IPS-18a (cell line): Measurements from ENCODE around the gene MAMDC2.
"Not testable (repeated sequence)": the region's sequence is repeated elsewhere in the genome, so short reads cannot be mapped to it uniquely, and the experiment has no call there.

Source experiments
- H3K27ac ChIP-seq: one replicate; pipeline ENCODE4 v1.5.1; 2013; ENCODE audit warnings: low read length
- H3K27me3 ChIP-seq: one replicate; pipeline ENCODE4 v1.6.1; 2013; ENCODE audit warnings: mild to moderate bottlenecking, low read length; ENCODE audit not compliant: control insufficient read depth, insufficient read depth
- H3K36me3 ChIP-seq: one replicate; pipeline ENCODE4 v1.6.1; 2013; ENCODE audit warnings: low read depth, low read length; ENCODE audit not compliant: control insufficient read depth
- H3K4me1 ChIP-seq: one replicate; pipeline ENCODE4 v1.6.1; 2013; ENCODE audit warnings: low read depth, low read length; ENCODE audit not compliant: control insufficient read depth
- H3K4me3 ChIP-seq: one replicate; pipeline ENCODE4 v1.5.1; 2013; ENCODE audit warnings: low read length
- H3K9ac ChIP-seq: one replicate; pipeline ENCODE4 v1.6.1; 2013; ENCODE audit warnings: mild to moderate bottlenecking, low read length, moderate library complexity
- H3K9me3 ChIP-seq: one replicate; pipeline ENCODE4 v1.6.1; 2013; ENCODE audit warnings: low read depth, low read length; ENCODE audit not compliant: control insufficient read depth

The MAMDC2 gene

GRCh38 chr9:70012569-70012968 lies 31.1 kb upstream of the MAMDC2 start:
- Histone ChIP-seq H3K36me3 (no peaks in the 10 kb centered on the region), H3K9ac (no peak overlapping the region), H3K4me1 (no peaks in the 10 kb centered on the region), H3K27me3 (no peaks in the 10 kb centered on the region), H3K9me3 (no peaks in the 10 kb centered on the region), H3K27ac (no peak overlapping the region), H3K4me3 (no peak overlapping the region)

GRCh38 chr9:70013598-70014196 lies 30.0 kb upstream of the MAMDC2 start:
- no peaks in the 10 kb centered on the region for H3K9me3 ChIP-seq
- H3K36me3 ChIP-seq, result no peaks in the 10 kb centered on the region
- H3K27me3 ChIP-seq, result no peaks in the 10 kb centered on the region
- no peak overlapping the region for H3K4me3 ChIP-seq
- no peaks in the 10 kb centered on the region for H3K4me1 ChIP-seq
- no peak overlapping the region for H3K9ac ChIP-seq
- no peak overlapping the region for H3K27ac ChIP-seq

- Histone ChIP-seq H3K36me3 (no peaks in the 10 kb centered on the region), H3K4me1 (peaks cover 2% of the 10 kb centered on the region), H3K27ac (no peak overlapping the region)
Observed at GRCh38 chr9:70015099-70015498, 28.5 kb upstream of the MAMDC2 start.

GRCh38 chr9:70020217-70020616 lies 23.4 kb upstream of the MAMDC2 start:
- no peak overlapping the region for H3K9ac ChIP-seq
- no peaks in the 10 kb centered on the region for H3K36me3 ChIP-seq
- no peak overlapping the region for H3K4me3 ChIP-seq
- H3K27ac ChIP-seq, result no peak overlapping the region
- H3K27me3 ChIP-seq, result no peaks in the 10 kb centered on the region
- peaks cover 3% of the 10 kb centered on the region for H3K4me1 ChIP-seq
- H3K9me3 ChIP-seq, result no peaks in the 10 kb centered on the region

More at GRCh38 chr9:70015099-70015498, 28.5 kb upstream of the MAMDC2 start:
- no peaks in the 10 kb centered on the region for H3K9me3 ChIP-seq
- H3K27me3 ChIP-seq, result no peaks in the 10 kb centered on the region
- no peak overlapping the region for H3K9ac ChIP-seq
- H3K4me3 ChIP-seq, result no peak overlapping the region

- H3K27ac ChIP-seq, result no peak overlapping the region
- H3K4me1 ChIP-seq, result peaks cover 3% of the 10 kb centered on the region
- H3K4me3 ChIP-seq, result no peak overlapping the region
- H3K36me3 ChIP-seq, result no peaks in the 10 kb centered on the region
- H3K9ac ChIP-seq, result no peak overlapping the region
- H3K9me3 ChIP-seq, result no peaks in the 10 kb centered on the region
- no peaks in the 10 kb centered on the region for H3K27me3 ChIP-seq
Observed at GRCh38 chr9:70020991-70021571, 22.6 kb upstream of the MAMDC2 start.

GRCh38 chr9:70028287-70028686 lies 15.4 kb upstream of the MAMDC2 start:
- Histone ChIP-seq H3K9ac (no peak overlapping the region), H3K27me3 (no peaks in the 10 kb centered on the region), H3K4me3 (no peak overlapping the region), H3K36me3 (no peaks in the 10 kb centered on the region), H3K4me1 (no peaks in the 10 kb centered on the region), H3K9me3 (no peaks in the 10 kb centered on the region), H3K27ac (no peak overlapping the region)

- Histone ChIP-seq H3K36me3 (no peaks in the 10 kb centered on the region), H3K27ac (no peak overlapping the region)
Observed at GRCh38 chr9:70030156-70030555, 13.5 kb upstream of the MAMDC2 start.

GRCh38 chr9:70031141-70031545 lies 12.5 kb upstream of the MAMDC2 start:
- Histone ChIP-seq H3K9me3 (no peaks in the 10 kb centered on the region), H3K36me3 (no peaks in the 10 kb centered on the region), H3K27ac (no peak overlapping the region), H3K4me1 (no peaks in the 10 kb centered on the region), H3K27me3 (no peaks in the 10 kb centered on the region), H3K4me3 (no peak overlapping the region), H3K9ac (no peak overlapping the region)

More at GRCh38 chr9:70030156-70030555, 13.5 kb upstream of the MAMDC2 start:
- H3K9ac ChIP-seq, result no peak overlapping the region
- H3K27me3 ChIP-seq, result no peaks in the 10 kb centered on the region
- no peaks in the 10 kb centered on the region for H3K9me3 ChIP-seq
- no peak overlapping the region for H3K4me3 ChIP-seq
- H3K4me1 ChIP-seq, result no peaks in the 10 kb centered on the region

- Histone ChIP-seq H3K9me3 (peaks cover 4% of the 10 kb centered on the region), H3K27me3 (no peaks in the 10 kb centered on the region), H3K27ac (no peak overlapping the region), H3K4me1 (no peaks in the 10 kb centered on the region), H3K36me3 (no peaks in the 10 kb centered on the region), H3K9ac (no peak overlapping the region), H3K4me3 (no peak overlapping the region)
Observed at GRCh38 chr9:70034271-70034711, 9.4 kb upstream of the MAMDC2 start.

GRCh38 chr9:70035691-70036090 lies 8.0 kb upstream of the MAMDC2 start:
- H3K36me3 ChIP-seq, result no peaks in the 10 kb centered on the region
- H3K27ac ChIP-seq, result no peak overlapping the region
- no peak overlapping the region for H3K4me3 ChIP-seq
- H3K27me3 ChIP-seq, result no peaks in the 10 kb centered on the region
- H3K9ac ChIP-seq, result no peak overlapping the region
- H3K4me1 ChIP-seq, result no peaks in the 10 kb centered on the region
- H3K9me3 ChIP-seq, result peaks cover 4% of the 10 kb centered on the region

GRCh38 chr9:70036641-70037040 lies 7.0 kb upstream of the MAMDC2 start:
- H3K4me1 ChIP-seq, result no peaks in the 10 kb centered on the region
- H3K27ac ChIP-seq, result no peak overlapping the region
- no peaks in the 10 kb centered on the region for H3K36me3 ChIP-seq
- H3K9me3 ChIP-seq, result peaks cover 4% of the 10 kb centered on the region
- H3K9ac ChIP-seq, result no peak overlapping the region
- no peak overlapping the region for H3K4me3 ChIP-seq
- H3K27me3 ChIP-seq, result peaks cover 2% of the 10 kb centered on the region

- not testable (repeated sequence) for H3K9ac ChIP-seq, H3K27ac ChIP-seq, H3K4me1 ChIP-seq, H3K9me3 ChIP-seq, H3K36me3 ChIP-seq, H3K4me3 ChIP-seq
- H3K27me3 ChIP-seq, result peaks cover 17% of the 10 kb centered on the region
Observed at GRCh38 chr9:70038171-70038621, 5.5 kb upstream of the MAMDC2 start.
